ENCODE results near the gene SLC20A1. TPM values are rescaled to one million over a fixed set of nuclear protein-coding genes. Genes with fewer than 3 reads are reported as not detected.

SLC20A1 gene
- total RNA-seq, 1 donor from 2014 or later = 54.6 TPM

DNA sequence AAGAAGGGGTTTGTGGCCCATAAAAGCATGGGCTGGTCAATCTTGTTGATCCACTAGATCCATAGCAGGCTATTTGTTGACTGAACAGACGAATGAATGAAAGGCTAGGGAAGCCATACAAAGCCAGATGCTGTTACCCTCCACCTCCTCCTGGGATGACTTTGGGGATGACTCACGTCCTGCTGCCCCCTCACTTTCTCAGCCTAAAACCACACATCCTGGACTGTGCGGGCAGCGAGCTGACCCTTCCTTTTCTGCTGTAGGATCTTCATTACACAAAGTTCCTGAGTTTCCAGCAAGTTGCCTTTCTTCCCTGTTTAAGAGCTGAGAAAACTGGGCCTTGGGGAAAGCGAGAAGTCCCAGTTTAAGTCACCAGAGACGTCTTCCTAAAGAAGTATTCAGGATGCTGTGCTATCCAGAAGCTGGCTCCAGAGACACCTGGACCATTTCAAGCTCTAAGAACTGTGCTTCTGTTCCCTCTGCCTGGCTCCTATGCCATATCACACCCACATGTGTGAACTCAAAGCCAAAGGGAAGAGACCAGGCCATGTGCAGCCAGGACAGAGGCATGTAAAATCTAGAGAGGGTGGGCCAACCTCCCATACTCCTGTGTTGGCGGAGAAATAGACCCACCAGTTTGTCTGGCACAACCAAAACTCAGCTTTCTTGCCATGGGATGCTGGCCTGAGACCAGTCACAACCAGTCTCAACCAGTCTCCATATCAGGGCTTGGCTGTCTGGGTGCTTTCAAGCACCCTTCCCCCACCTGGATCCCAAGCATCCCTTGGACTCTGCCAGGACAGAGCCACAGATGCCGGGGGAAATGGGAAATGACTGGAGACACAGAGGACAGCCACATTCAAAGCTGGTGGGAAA, 4.7 kb upstream of the SLC20A1 start:
- CTCF ChIA-PET = interaction anchor here (1.5 kb wide), 1 partner anchor 86 kb away, joined by 7 read pairs; no protein-coding TSS in a partner anchor

DNA sequence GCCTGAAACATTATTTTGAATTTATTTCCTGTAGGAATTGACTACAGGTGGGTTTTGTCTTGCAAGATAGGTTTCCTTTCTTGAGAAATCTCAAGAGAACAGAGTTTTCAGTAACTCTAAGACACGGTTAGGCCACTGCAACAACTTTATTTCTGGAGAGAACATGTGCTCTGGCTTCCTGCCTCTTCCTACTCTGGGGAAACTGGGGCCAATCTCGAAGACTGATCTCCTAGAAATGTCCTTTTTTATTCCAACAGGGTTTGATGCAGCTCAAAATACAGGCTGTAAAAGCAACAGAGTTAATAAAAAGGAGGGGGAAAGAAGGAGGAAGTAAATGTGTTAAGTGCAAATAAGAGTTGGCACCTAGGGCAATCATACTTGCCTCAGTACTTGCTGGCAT, 4.0 kb upstream of the SLC20A1 start:
- no peak for DNase-seq
- H3K27me3 Mint-ChIP-seq = no peaks in the 10 kb centered on the region
- peaks cover 14% of the 10 kb centered on the region for H3K4me1 Mint-ChIP-seq
- no peak overlapping the region for H3K27ac Mint-ChIP-seq
- peaks cover 1% of the 10 kb centered on the region for H3K36me3 Mint-ChIP-seq (ENCODE audit: low read depth)
- ChIA-PET CTCF (interaction anchor here (1.5 kb wide), 1 partner anchor 85 kb away, joined by 7 read pairs; no protein-coding TSS in a partner anchor), POLR2A (no interaction called here)
- no peaks in the 10 kb centered on the region for H3K9me3 Mint-ChIP-seq
- intact Hi-C loops (cut with micrococcal nuclease) = loop anchor here (10.0 kb wide), 2 partner anchors 367 to 757 kb away; partner anchors contain the start of genes ANAPC1 and ZC3H6
- no peak for ATAC-seq (ENCODE audit: low read depth)
- H3K4me3 Mint-ChIP-seq = no peak overlapping the region
- TF ChIP-seq, protein P1, sequence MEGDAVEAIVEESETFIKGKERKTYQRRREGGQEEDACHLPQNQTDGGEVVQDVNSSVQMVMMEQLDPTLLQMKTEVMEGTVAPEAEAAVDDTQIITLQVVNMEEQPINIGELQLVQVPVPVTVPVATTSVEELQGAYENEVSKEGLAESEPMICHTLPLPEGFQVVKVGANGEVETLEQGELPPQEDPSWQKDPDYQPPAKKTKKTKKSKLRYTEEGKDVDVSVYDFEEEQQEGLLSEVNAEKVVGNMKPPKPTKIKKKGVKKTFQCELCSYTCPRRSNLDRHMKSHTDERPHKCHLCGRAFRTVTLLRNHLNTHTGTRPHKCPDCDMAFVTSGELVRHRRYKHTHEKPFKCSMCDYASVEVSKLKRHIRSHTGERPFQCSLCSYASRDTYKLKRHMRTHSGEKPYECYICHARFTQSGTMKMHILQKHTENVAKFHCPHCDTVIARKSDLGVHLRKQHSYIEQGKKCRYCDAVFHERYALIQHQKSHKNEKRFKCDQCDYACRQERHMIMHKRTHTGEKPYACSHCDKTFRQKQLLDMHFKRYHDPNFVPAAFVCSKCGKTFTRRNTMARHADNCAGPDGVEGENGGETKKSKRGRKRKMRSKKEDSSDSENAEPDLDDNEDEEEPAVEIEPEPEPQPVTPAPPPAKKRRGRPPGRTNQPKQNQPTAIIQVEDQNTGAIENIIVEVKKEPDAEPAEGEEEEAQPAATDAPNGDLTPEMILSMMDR (IDR thresholded peaks at IDR 0.05) = no peak

More for the DNA sequence above, 4.7 kb upstream of the SLC20A1 start:
- intact Hi-C loops (cut with micrococcal nuclease) = loop anchor here (10.0 kb wide), 2 partner anchors 366 to 756 kb away; partner anchors contain the start of genes ANAPC1 and ZC3H6
- Mint-ChIP-seq H3K27me3 (no peaks in the 10 kb centered on the region), H3K4me3 (no peak overlapping the region), H3K36me3 (ENCODE audit: low read depth) (no peaks in the 10 kb centered on the region), H3K27ac (no peak overlapping the region), H3K4me1 (peaks cover 20% of the 10 kb centered on the region), H3K9me3 (no peaks in the 10 kb centered on the region)
- POLR2A ChIA-PET = no interaction called here
- TF ChIP-seq, protein P1 (IDR thresholded peaks at IDR 0.05) = no peak
- ATAC-seq (ENCODE audit: low read depth) = no peak
- DNase-seq = no peak

DNA sequence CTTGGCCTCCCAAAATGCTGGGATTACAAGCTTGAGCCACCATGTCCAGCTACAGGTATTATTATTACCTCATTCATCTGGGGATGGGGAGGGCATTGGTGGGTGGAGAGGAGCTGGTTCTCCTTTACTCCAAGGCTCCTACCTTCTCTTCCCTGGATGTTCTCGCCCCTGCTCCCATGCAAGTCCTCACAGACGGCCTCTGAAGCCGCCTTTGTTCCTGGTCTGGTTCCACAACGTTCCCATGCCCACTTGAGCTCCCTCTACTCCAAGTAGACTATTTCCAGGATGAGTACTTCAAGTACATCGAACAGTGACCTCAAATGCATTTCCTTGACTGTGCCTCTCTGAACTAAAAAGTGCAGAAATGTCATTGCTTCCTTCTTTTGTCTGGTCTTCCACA, 3.2 kb upstream of the SLC20A1 start:
- H3K9me3 Mint-ChIP-seq = no peaks in the 10 kb centered on the region
- DNase-seq = no peak
- no peak for ATAC-seq (ENCODE audit: low read depth)
- ChIA-PET CTCF (interaction anchor here (0.9 kb wide), 1 partner anchor 13 kb away, joined by 3 read pairs; no protein-coding TSS in a partner anchor), POLR2A (no interaction called here)
- intact Hi-C loops (cut with micrococcal nuclease) = loop anchor here (10.0 kb wide), 2 partner anchors 368 to 758 kb away; partner anchors contain the start of genes ANAPC1 and ZC3H6
- TF ChIP-seq, protein P1 (IDR thresholded peaks at IDR 0.05) = no peak
- no peaks in the 10 kb centered on the region for H3K27me3 Mint-ChIP-seq
- H3K4me3 Mint-ChIP-seq = no peak overlapping the region
- no peak overlapping the region for H3K27ac Mint-ChIP-seq
- peaks cover 8% of the 10 kb centered on the region for H3K36me3 Mint-ChIP-seq (ENCODE audit: low read depth)
- H3K4me1 Mint-ChIP-seq = peaks cover 18% of the 10 kb centered on the region

DNA sequence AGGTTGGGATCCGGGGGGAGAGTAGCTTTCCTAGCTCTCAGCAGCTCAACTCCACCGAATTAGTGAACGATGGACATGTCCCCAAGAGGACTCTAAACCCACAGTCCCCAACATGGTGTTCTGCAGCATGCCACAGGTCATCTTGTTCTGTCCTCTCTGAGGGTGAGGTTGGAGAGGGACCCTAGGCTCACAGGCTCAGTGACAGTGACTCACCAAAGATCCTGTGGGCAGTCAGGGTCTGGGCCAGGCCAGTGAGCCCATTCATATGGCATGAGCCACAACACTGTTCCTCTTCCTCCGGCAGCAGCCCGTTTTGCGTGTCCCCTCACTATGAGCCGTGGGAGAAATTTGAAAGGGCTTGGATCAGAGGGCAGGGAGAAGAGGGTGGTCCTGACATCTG, 2.8 kb upstream of the SLC20A1 start:
- POLR2A ChIA-PET = no interaction called here
- Mint-ChIP-seq H3K27ac (no peak overlapping the region), H3K36me3 (ENCODE audit: low read depth) (peaks cover 12% of the 10 kb centered on the region), H3K4me1 (peaks cover 21% of the 10 kb centered on the region), H3K4me3 (no peak overlapping the region), H3K9me3 (no peaks in the 10 kb centered on the region), H3K27me3 (no peaks in the 10 kb centered on the region)
- intact Hi-C loops (cut with micrococcal nuclease) = loop anchor here (10.0 kb wide), 2 partner anchors 368 to 758 kb away; partner anchors contain the start of genes ANAPC1 and ZC3H6
- DNase-seq = no peak
- ATAC-seq (ENCODE audit: low read depth) = no peak
- CTCF ChIA-PET = interaction anchor here (0.9 kb wide), 1 partner anchor 14 kb away, joined by 3 read pairs; no protein-coding TSS in a partner anchor
- TF ChIP-seq, protein P1 (IDR thresholded peaks at IDR 0.05) = no peak

DNA sequence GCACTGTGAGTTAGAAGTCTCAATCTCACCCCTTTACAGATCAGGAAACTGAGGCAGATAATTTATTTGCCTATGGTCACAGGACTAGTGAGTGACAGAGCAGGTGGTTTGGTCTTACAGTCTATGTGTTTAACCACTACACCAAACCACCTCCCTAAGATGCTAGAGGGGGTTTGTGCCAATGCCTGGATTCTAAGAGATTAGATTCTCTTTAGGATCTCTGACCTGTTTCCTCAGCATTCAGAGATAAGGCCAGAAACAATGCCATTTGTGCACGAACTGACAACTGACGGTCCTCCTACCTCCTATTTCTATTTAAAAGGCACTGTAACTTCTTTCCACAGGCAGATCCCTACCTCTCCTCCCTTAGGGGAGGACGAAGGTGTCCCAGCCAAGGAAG, 2.3 kb upstream of the SLC20A1 start:
- POLR2A ChIA-PET = no interaction called here
- intact Hi-C loops (cut with micrococcal nuclease) = loop anchor here (10.0 kb wide), 2 partner anchors 369 to 759 kb away; partner anchors contain the start of genes ANAPC1 and ZC3H6
- DNase-seq (no peak), ATAC-seq (ENCODE audit: low read depth) (no peak)
- Mint-ChIP-seq H3K27me3 (no peaks in the 10 kb centered on the region), H3K27ac (no peak overlapping the region), H3K4me1 (peaks cover 24% of the 10 kb centered on the region), H3K36me3 (ENCODE audit: low read depth) (peaks cover 17% of the 10 kb centered on the region), H3K4me3 (no peak overlapping the region), H3K9me3 (no peaks in the 10 kb centered on the region)
- TF ChIP-seq, protein P1 (IDR thresholded peaks at IDR 0.05) = no peak
- CTCF ChIA-PET = no interaction called here

Measured in activated B cell treated with CpG ODN at 0.5 μM for 24 hours (primary cell).